GM23338 (cell line): Measurements from ENCODE around the gene LPP. TPM values are rescaled to one million over a fixed set of nuclear protein-coding genes. Genes with fewer than 3 reads are reported as not detected.

Experiments used
- ATAC-seq: fragments of 200-7000 bp; cut with Tn5 transposase; 3 replicates; pipeline ENCODE4 v1.9.1; 2020
- DNase-seq: peaks from one replicate; pipeline ENCODE4 v3.0.0-alpha.2; 2015; ENCODE audit warnings: low spot score
- H2AFZ ChIP-seq: fragments of 200-600 bp; sonication (generic); 2 replicates; pipeline ENCODE4 v1.8.0; 2016; ENCODE audit warnings: antibody characterized with exemption, mild to moderate bottlenecking, moderate library complexity
- H3F3A ChIP-seq: fragments of 200-600 bp; sonication (generic); replicated peaks from 2 replicates; pipeline ENCODE4 v1.8.0; 2017; ENCODE audit warnings: antibody characterized with exemption, mixed run types, low read depth
- H3K27ac ChIP-seq: fragments of 200-600 bp; sonication (generic); 2 replicates; pipeline ENCODE4 v1.6.1; 2016; ENCODE audit warnings: low read depth
- H3K27me3 ChIP-seq: fragments of 200-600 bp; sonication (generic); 2 replicates; pipeline ENCODE4 v1.8.0; 2016; ENCODE audit warnings: mild to moderate bottlenecking, mixed run types, moderate library complexity; ENCODE audit not compliant: insufficient read depth
- H3K36me3 ChIP-seq: fragments of 200-600 bp; sonication (generic); 2 replicates; pipeline ENCODE4 v1.8.0; 2016; ENCODE audit warnings: mild to moderate bottlenecking; ENCODE audit not compliant: insufficient read depth
- H3K4me1 ChIP-seq: fragments of 200-600 bp; sonication (generic); 2 replicates; pipeline ENCODE4 v1.8.0; 2016; ENCODE audit warnings: mild to moderate bottlenecking, moderate library complexity; ENCODE audit not compliant: insufficient read depth
- H3K4me2 ChIP-seq: fragments of 200-600 bp; sonication (generic); 2 replicates; pipeline ENCODE4 v1.7.1; 2017; ENCODE audit warnings: mixed run types
- H3K4me3 ChIP-seq: fragments of 200-600 bp; sonication (generic); 2 replicates; pipeline ENCODE4 v1.6.1; 2016; ENCODE audit warnings: mixed run types
- H3K79me2 ChIP-seq: fragments of 200-600 bp; sonication (generic); replicated peaks from 2 replicates; pipeline ENCODE4 v1.8.0; 2017; ENCODE audit warnings: mild to moderate bottlenecking; ENCODE audit not compliant: insufficient read depth
- H3K9me2 ChIP-seq: fragments of 200-600 bp; sonication (generic); 2 replicates; pipeline ENCODE4 v1.8.0; 2017; ENCODE audit not compliant: insufficient read depth
- H4K20me1 ChIP-seq: fragments of 200-600 bp; sonication (generic); replicated peaks from 2 replicates; pipeline ENCODE4 v1.8.0; 2017; ENCODE audit warnings: mild to moderate bottlenecking; ENCODE audit not compliant: insufficient read depth
- H3K27ac Mint-ChIP-seq: 2 replicates; pipeline ENCODE4 v1.8.0; 2020; ENCODE audit warnings: inconsistent platforms, mild to moderate bottlenecking, moderate library complexity, mixed read lengths
- H3K27me3 Mint-ChIP-seq: 3 replicates; pipeline ENCODE4 v1.8.0; 2022; ENCODE audit warnings: low read depth, mild to moderate bottlenecking, moderate library complexity, mixed read lengths, inconsistent platforms; ENCODE audit not compliant: insufficient read depth, poor library complexity
- H3K36me3 Mint-ChIP-seq: 3 replicates; pipeline ENCODE4 v1.8.0; 2021; ENCODE audit warnings: low read depth, mild to moderate bottlenecking, inconsistent platforms, moderate library complexity, mixed read lengths
- H3K4me1 Mint-ChIP-seq: 3 replicates; pipeline ENCODE4 v1.8.0; 2020; ENCODE audit warnings: mild to moderate bottlenecking, inconsistent platforms, mixed read lengths
- H3K4me3 Mint-ChIP-seq: 3 replicates; pipeline ENCODE4 v1.8.0; 2021; ENCODE audit warnings: moderate library complexity, mild to moderate bottlenecking, inconsistent platforms, mixed read lengths
- H3K9me3 Mint-ChIP-seq: 3 replicates; pipeline ENCODE4 v1.8.0; 2020; ENCODE audit warnings: moderate library complexity, mild to moderate bottlenecking, inconsistent platforms, mixed read lengths
- JUNB ChIP-seq: IDR thresholded peaks from one replicate; pipeline ENCODE4 v1.6.1; 2016; ENCODE audit warnings: antibody characterized with exemption; ENCODE audit not compliant: unreplicated experiment
- STAT1 ChIP-seq: IDR thresholded peaks from one replicate; pipeline ENCODE4 v1.6.1; 2016; ENCODE audit warnings: antibody characterized with exemption; ENCODE audit not compliant: unreplicated experiment
- ZNF114 ChIP-seq: fragments of 250-450 bp; sonication (Bioruptor Pico); IDR thresholded peaks from 2 replicates; pipeline ENCODE4 v1.5.0; 2020; ENCODE audit warnings: mild to moderate bottlenecking, moderate library complexity
- polyA plus RNA-seq: library from polyadenylated mRNA; unstranded; fragments of >200 nt; fragmentation: Nextera tagmentation; extraction: Ambion mirVana; gene quantifications from 2 replicates; pipeline ENCODE4 v1.2.1, GENCODE V29; 2016
- total RNA-seq: library from RNA; depleted of rRNA; stranded (reverse); fragments of >200 nt; shearing (Covaris generic); gene quantifications from 2 replicates; pipeline ENCODE4 v1.2.3, GENCODE V29; 2014
- TF ChIP-seq, protein P1 (sequence below): fragments of 250-450 bp; sonication (Bioruptor Pico); IDR thresholded peaks from 2 replicates; pipeline ENCODE4 v1.5.0; 2020; ENCODE audit warnings: mild to moderate bottlenecking, moderate library complexity
- TF ChIP-seq, protein P2 (sequence below): IDR thresholded peaks from one replicate; pipeline ENCODE4 v1.6.1; 2018; ENCODE audit warnings: antibody characterized with exemption; ENCODE audit not compliant: unreplicated experiment

The LPP gene
- total and polyA plus RNA-seq, 2 experiments from 2014 or later: 23.0 to 35.2 TPM

DNA sequence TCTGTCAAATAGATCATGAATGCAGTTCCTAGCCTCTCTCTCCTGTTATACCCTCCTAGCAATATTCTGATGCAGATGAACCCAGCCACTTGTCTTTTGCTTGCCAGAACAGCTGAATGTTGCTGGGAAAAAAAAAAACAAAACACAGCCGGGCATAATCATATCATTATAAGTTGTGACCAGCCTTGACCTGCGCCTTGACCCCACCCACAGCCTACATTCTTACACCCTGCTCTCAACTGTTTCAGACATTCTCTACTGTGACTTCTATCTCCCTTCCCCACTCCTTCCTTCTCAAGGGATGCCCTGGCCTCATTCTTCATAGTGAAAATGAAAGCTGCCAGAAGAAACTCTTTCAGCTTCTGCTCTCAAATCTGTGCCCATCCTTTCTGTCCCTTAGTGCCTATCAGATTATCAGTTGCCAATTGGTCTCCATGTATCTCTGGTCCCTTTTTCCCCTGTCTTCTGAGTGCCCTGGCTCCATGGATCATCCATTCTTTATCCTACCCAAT is 628.7 kb downstream of the LPP start (continued):
- TF ChIP-seq, protein P1, sequence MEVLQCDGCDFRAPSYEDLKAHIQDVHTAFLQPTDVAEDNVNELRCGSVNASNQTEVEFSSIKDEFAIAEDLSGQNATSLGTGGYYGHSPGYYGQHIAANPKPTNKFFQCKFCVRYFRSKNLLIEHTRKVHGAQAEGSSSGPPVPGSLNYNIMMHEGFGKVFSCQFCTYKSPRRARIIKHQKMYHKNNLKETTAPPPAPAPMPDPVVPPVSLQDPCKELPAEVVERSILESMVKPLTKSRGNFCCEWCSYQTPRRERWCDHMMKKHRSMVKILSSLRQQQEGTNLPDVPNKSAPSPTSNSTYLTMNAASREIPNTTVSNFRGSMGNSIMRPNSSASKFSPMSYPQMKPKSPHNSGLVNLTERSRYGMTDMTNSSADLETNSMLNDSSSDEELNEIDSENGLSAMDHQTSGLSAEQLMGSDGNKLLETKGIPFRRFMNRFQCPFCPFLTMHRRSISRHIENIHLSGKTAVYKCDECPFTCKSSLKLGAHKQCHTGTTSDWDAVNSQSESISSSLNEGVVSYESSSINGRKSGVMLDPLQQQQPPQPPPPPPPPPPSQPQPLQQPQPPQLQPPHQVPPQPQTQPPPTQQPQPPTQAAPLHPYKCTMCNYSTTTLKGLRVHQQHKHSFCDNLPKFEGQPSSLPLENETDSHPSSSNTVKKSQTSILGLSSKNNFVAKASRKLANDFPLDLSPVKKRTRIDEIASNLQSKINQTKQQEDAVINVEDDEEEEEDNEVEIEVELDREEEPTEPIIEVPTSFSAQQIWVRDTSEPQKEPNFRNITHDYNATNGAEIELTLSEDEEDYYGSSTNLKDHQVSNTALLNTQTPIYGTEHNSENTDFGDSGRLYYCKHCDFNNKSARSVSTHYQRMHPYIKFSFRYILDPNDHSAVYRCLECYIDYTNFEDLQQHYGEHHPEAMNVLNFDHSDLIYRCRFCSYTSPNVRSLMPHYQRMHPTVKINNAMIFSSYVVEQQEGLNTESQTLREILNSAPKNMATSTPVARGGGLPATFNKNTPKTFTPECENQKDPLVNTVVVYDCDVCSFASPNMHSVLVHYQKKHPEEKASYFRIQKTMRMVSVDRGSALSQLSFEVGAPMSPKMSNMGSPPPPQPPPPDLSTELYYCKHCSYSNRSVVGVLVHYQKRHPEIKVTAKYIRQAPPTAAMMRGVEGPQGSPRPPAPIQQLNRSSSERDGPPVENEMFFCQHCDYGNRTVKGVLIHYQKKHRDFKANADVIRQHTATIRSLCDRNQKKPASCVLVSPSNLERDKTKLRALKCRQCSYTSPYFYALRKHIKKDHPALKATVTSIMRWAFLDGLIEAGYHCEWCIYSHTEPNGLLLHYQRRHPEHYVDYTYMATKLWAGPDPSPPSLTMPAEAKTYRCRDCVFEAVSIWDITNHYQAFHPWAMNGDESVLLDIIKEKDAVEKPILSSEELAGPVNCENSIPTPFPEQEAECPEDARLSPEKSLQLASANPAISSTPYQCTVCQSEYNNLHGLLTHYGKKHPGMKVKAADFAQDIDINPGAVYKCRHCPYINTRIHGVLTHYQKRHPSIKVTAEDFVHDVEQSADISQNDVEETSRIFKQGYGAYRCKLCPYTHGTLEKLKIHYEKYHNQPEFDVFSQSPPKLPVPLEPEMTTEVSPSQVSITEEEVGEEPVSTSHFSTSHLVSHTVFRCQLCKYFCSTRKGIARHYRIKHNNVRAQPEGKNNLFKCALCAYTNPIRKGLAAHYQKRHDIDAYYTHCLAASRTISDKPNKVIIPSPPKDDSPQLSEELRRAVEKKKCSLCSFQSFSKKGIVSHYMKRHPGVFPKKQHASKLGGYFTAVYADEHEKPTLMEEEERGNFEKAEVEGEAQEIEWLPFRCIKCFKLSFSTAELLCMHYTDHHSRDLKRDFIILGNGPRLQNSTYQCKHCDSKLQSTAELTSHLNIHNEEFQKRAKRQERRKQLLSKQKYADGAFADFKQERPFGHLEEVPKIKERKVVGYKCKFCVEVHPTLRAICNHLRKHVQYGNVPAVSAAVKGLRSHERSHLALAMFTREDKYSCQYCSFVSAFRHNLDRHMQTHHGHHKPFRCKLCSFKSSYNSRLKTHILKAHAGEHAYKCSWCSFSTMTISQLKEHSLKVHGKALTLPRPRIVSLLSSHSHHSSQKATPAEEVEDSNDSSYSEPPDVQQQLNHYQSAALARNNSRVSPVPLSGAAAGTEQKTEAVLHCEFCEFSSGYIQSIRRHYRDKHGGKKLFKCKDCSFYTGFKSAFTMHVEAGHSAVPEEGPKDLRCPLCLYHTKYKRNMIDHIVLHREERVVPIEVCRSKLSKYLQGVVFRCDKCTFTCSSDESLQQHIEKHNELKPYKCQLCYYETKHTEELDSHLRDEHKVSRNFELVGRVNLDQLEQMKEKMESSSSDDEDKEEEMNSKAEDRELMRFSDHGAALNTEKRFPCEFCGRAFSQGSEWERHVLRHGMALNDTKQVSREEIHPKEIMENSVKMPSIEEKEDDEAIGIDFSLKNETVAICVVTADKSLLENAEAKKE (CRISPR knock-in tag): no peak
- no peak for TF ChIP-seq JUNB
- TF ChIP-seq, protein P2, sequence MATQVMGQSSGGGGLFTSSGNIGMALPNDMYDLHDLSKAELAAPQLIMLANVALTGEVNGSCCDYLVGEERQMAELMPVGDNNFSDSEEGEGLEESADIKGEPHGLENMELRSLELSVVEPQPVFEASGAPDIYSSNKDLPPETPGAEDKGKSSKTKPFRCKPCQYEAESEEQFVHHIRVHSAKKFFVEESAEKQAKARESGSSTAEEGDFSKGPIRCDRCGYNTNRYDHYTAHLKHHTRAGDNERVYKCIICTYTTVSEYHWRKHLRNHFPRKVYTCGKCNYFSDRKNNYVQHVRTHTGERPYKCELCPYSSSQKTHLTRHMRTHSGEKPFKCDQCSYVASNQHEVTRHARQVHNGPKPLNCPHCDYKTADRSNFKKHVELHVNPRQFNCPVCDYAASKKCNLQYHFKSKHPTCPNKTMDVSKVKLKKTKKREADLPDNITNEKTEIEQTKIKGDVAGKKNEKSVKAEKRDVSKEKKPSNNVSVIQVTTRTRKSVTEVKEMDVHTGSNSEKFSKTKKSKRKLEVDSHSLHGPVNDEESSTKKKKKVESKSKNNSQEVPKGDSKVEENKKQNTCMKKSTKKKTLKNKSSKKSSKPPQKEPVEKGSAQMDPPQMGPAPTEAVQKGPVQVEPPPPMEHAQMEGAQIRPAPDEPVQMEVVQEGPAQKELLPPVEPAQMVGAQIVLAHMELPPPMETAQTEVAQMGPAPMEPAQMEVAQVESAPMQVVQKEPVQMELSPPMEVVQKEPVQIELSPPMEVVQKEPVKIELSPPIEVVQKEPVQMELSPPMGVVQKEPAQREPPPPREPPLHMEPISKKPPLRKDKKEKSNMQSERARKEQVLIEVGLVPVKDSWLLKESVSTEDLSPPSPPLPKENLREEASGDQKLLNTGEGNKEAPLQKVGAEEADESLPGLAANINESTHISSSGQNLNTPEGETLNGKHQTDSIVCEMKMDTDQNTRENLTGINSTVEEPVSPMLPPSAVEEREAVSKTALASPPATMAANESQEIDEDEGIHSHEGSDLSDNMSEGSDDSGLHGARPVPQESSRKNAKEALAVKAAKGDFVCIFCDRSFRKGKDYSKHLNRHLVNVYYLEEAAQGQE: no peak
- no peak for TF ChIP-seq STAT1

DNA sequence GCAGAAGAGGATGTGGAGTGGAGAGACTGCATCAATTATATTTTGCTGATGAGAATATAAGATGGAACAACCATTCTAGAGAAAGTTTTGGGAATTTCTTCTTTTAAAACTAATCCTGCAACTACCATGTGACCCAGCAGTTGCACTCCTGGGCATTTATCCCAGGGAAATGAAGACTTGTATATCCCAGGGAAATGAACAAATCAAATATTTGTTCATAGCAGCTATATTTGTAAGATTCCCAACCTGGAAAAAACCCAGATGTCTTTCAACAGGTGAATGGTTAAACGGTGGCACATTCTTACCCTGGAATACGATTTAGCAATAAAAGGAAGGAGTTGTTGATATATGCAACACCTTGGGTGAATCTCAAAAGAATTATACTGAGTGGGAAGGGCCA is 632.5 kb downstream of the LPP start:
- Histone ChIP-seq H4K20me1 (no peaks in the 10 kb centered on the region), H3K4me1 (no peaks in the 10 kb centered on the region), H3K36me3 (no peaks in the 10 kb centered on the region), H3K27me3 (no peaks in the 10 kb centered on the region), H3F3A (no peaks in the 10 kb centered on the region), H3K4me2 (no peak overlapping the region), H3K9me2 (no peaks in the 10 kb centered on the region), H2AFZ (no peak overlapping the region), H3K79me2 (no peaks in the 10 kb centered on the region), H3K4me3 (no peak overlapping the region), H3K27ac (no peak overlapping the region)
- H3K4me1 Mint-ChIP-seq: no peaks in the 10 kb centered on the region
- H3K27ac Mint-ChIP-seq: no peak overlapping the region
- H3K9me3 Mint-ChIP-seq: no peaks in the 10 kb centered on the region
- no peak overlapping the region for H3K4me3 Mint-ChIP-seq
- no peaks in the 10 kb centered on the region for H3K36me3 Mint-ChIP-seq
- DNase-seq (no peak), ATAC-seq (no peak)
- no peaks in the 10 kb centered on the region for H3K27me3 Mint-ChIP-seq
- TF ChIP-seq ZNF114 (CRISPR knock-in tag): no peak
